Measurements from ENCODE around the gene KREMEN2. TPM values are rescaled to one million over a fixed set of nuclear protein-coding genes. Genes with fewer than 3 reads are reported as not detected.
"Not testable (repeated sequence)": the region's sequence is repeated elsewhere in the genome, so short reads cannot be mapped to it uniquely, and the experiment has no call there.

KREMEN2 gene
- total RNA-seq, 1 donor from 2014 or later = not detected

DNA sequence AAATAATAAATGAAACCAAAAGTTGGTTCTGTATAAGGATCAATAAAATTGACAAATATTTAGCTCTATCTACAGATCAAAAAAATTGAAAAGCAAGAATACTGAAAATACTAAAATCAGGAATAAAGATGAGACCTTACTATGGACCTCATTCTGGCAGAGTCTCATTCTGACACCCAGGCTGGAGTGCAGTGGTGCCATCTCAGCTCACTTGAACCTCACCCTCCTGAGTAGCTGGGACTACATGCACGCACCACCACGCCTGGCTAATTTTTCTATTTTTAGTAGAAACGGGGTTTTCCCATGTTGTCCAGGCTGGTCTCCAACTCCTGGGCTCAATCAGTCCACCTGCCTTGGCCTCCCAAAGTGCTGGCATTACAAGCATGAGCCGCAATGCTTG lies 22.0 kb upstream of the KREMEN2 start:
- DNase-seq = no peak

DNA sequence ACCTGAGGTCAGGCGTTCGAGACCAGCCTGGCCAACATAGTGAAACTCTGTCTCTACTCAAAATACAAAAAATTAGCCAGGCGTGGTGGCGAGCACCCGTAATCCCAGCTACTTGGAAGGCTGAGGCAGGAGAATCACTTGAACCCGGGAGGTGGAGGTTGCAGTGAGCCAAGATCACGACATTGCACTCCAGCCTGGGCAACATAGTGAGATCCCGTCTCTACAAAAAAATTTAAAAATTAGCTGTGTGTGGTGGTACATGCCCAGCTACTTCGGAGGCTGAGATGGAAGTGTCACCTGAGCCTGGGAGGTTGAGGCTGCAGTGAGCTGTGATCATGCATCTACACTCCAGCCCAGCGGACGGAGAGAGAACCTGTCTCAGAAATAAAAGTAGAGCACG lies 20.4 kb upstream of the KREMEN2 start:
- DNase-seq = not testable (repeated sequence)

DNA sequence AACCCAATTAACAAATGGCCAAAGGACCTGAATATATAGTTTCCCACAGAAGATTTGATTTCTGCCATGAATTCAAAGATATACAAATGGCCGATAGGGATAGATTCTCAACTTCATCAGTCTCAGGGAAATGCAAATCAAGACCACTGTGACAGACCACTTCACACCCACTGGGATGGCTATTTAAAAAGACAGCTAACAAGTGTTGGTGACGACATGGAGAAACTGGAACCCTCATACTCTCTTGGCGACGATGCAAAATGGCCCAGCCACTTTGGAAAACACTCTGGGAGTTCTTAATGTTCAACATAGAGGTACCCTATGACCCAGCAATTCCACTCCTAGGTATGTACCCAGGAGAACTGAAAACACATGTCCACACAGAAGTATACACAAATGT lies 17.4 kb upstream of the KREMEN2 start:
- DNase-seq = no peak

GRCh38 chr16:2948807-2949704 lies 15.0 kb upstream of the KREMEN2 start:
- no peak for DNase-seq

- DNase-seq = no peak
Measured at GRCh38 chr16:2949705-2950352, 14.2 kb upstream of the KREMEN2 start.

- DNase-seq = no peak
Measured at GRCh38 chr16:2950353-2950724, 13.7 kb upstream of the KREMEN2 start.

- DNase-seq = no peak
Measured at GRCh38 chr16:2950773-2951172, 13.3 kb upstream of the KREMEN2 start.

DNA sequence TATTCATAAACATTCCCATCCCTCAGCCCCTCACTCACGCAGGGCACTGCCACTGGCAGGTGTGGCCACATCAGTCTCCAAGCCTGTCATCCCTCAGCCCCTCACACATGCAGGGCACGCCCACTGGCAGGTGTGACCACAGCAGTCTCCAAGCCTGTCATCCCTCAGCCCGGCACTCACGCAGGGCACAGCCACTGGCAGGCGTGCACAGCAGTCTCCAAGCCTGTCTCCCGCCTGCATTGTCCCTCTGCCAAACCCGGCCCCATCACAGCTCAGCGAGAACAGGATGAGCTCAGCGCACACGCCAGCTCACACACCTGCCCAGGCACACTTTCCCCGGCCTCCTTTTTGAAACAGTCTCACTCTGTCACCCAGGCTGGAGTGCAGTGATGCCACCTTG lies 11.4 kb upstream of the KREMEN2 start:
- no peak for DNase-seq

- DNase-seq = no peak
Measured at GRCh38 chr16:2953706-2954627, 10.1 kb upstream of the KREMEN2 start.

DNA sequence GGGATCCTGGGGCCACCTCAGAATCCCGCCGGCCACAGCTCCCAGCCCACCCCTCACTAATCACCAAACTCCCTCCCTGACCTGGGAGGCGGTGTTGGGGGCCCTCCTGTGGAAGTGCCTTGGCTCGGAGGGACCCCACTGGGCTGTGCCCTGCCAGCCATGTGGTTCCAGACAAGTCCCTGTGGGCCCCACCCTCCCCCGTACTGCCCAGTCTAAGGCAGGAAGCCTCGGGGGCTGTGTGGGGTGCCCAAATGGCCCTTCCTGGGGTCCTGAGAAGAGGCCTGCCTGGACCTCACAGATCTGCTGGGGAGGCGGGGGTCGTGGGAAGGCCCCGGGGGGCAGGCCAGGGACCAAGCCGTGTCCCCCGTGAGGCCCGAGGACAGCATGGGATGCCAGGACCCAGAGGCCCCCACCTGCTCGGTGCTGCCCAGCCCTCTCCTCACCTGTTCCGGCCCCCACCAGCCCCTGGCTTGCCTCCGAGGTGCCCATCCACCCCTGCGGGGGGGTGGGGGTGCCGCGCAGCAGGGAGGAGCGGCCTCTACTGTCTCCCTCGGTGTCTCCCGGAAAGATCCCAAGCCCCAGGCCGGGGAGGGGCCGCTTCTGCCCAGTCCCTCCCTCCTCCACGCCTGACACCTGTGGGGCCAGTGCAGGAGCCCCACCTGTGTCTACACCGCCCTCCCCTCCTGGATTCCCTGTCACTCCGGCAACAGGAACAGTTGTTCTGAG lies 9.3 kb upstream of the KREMEN2 start:
- DNase-seq = no peak

- DNase-seq = no peak
Measured at GRCh38 chr16:2955438-2955778, 8.7 kb upstream of the KREMEN2 start.

- DNase-seq = no peak
Measured at GRCh38 chr16:2955779-2956578, 8.1 kb upstream of the KREMEN2 start.

- DNase-seq = no peak
Measured at GRCh38 chr16:2956579-2956956, 7.5 kb upstream of the KREMEN2 start.

DNA sequence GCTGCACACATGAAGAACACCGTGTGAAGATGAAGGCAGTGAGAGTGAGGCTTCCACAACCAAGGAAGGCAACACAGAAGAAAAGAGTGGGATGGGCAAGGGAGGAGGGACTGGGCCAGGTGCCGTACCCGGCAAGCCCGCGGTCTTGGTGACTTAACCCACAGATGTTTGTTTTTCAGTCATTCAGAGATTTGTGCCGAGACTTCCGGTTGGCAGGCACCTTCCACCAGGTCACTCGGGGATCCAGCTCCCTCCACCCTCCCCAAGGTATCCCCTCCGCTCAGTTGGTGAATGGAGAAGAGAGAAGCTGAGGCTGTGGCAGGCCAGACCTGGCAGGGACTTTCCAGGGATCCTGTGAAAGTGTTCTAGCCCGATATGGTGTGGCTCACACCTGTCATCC lies 4.9 kb upstream of the KREMEN2 start:
- DNase-seq = no peak

GRCh38 chr16:2960183-2961010 lies 3.7 kb upstream of the KREMEN2 start:
- DNase-seq = no peak

- DNase-seq = no peak
Measured at GRCh38 chr16:2962334-2963073, 1.6 kb upstream of the KREMEN2 start.

DNA sequence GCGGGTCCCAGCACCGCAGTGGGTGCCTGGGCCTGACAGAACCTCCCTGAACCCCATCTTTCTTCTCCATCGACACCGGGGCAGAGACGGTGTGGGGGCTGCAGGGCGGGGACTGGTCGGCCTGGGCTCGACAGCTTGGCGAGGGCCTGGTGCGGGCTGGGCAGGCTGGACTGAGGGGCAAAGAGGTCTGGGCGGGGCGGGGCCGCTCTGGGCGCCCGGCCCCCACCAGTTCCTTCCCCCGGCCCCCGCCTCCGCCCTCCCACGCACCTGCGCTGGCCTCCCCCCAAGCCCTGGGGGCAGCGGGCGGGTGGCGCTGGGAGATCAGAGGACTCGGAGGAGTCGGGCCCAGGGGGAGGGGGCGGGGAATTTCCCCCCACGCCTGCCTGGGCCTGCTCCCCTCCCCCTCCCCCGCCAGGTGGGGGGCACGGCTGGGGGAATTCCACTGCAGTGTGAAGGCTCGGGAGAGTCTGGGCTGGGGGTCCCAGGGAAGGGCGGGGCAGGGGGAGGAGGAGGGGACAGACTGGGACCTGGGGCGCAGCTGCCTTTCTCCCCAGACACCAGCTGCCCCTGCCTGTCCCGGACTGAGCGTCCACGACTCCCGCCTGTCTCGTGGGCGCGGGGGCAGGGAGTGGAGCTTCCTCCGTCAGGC lies 877 bp upstream of the KREMEN2 start:
- DNase-seq = no peak

- no peak for DNase-seq
Measured at GRCh38 chr16:2964475-2965336, 631 bp downstream of the KREMEN2 start.
